ELF-1 (cell line): Measurements from ENCODE around the gene CUL1.
A peak's percentile ranks its signal among the peaks of the same experiment; 100 is the strongest.

Source experiments
- DNase-seq: peaks from one replicate; pipeline ENCODE4 v3.0.0-alpha.2; 2016; ENCODE audit warnings: low read depth, low spot score

Gene CUL1

DNA sequence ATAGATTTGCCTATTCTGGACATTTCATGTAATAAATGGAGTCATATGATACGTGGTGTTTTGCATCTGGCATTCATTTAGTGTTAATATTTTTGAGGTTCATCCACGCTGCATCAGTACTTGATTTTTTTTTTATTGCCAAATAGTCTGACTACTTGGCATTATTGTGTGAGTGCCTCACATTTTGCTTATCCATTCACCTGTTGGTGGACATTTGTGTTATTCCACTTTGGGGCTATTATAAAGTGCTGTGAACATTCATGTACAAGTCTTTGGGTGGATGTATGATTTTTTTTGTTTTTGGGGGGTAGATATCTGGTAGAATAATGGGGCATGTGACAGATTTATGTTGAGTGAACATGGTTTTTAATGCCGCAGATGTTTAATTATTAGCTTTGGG is 19.7 kb downstream of the CUL1 start:
- DNase-seq: no peak

DNA sequence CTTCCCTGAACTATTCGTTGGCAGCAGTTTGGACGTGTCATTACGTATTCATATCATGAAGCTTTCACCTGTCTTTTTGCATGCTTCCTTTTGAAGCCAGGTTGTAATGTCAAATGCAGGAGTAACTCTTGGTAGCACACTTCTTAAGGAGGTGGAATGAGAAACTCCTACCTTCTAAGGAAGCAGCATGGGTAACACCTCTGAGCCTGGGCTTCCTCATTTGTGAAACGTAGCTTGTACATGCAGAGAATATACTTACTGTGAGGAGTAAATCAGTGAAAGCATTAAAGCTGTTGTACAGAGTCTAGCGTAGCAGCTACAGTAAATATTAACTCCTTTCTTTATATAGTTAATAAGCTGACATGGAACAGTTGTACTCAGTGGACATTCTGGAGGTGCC is 21.1 kb downstream of the CUL1 start:
- no peak for DNase-seq

DNA sequence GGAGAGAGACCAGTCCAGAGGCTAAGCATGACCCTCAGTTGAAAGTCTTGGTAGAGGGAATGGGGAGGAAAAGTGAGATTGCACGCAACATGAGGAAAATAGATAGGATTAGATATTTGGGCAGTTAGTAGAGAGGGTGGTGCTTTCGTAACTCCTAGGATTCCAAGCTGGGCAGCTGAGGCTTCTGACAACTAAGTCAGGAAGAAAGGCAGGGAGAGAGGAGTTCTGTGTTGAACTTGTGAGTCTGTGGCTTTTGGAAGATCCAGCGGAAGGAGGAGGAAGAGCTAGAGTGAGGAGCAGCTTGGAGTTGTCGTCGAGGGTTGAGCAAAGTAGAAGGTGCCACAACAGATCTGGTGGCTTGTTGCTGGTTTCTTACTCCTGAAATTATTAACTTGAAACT is 21.8 kb downstream of the CUL1 start:
- no peak for DNase-seq

DNA sequence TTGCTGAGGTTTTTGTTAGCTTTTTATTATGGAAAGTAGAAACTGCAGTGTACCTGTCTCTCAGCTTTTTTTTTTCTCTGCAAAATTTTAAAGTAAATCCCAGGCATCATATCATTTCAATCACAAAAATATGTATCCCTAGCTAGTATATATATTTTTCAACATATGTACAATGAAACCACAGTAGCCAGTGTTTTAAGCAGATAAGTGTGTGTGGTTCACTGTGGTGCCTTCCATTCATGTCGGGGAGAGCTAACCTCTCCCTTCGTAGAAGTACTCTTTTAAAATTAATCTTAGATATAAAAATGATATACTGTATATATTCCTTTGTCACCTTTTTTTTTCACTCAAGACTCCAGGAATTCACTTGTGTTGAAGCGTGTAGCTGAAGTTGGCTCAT is 22.7 kb downstream of the CUL1 start:
- no peak for DNase-seq

DNA sequence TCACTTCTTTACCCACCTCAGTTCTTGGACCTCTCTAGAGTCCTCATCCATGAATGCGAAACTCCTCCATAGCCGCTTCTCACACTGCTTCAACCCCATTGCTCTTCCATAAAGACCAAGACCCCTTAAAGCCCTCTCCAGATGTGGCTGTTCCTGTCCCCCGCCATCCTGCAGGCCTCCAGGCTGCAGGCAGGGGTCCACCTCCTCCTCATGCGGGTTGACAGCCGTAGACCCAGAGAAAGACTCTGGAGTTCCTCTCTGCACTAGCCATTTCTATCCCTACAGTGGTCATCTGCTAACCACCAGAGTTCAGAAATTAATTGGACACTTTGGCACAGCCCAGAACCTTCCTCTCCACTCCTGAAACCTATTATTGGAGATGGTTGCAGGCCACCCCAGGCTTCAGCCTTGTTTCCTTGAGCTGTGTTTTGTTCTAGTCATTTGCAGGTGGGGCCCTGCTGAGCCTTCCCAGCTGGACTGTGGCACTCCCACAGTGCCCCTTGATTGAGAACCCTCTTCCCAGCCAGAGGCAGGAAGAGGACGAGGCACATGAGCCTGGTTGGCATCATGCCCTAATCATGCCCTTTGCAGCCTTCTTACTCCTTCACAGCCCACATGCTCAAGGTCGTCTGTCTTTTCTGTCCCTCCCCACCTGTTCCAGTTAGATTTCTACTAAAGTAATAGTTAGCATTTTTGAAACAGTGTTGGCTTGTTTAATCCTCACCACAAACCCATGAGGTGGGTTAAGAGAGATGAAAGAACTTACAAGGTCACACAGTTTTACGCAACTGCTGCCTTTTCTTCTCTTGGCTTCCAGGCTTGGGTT is 23.9 kb downstream of the CUL1 start:
- DNase-seq: no peak

DNA sequence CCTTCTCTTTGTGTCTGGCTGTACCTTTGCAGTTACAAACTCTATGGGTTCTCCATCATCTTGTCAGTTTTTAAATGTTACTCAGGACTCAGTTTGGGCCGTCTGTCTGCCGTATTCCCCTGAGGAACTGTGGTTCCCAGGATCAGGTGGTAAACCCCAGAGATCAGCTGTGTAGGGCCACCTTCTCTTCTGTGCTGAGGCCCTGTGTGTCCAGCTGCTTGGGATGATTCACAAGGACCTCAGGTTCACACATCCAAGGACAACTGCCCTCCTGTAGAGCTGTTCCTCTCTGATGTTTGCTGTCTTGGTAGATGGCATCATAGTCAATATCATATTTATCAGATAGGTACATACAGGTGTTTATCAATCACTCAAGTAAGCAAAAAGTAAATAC is 24.5 kb downstream of the CUL1 start:
- no peak for DNase-seq

DNA sequence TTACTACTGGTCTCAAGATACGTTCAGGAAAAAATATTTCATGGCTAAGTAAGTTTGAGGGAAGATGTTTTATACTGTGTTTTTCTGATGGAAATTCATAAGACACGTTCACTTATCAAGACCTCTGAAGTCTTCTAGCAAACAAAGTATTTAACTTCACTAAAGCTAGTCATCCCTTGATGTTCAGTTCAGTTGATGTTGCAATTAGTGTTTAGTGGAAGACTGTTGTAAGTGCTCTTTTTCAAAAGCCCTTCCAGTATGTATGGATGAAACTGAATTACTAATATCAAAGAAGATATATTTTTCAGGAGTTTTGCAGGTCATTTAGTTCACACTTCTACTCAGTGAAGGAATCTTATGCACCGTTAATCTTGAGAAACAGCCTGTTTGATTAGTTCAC is 25.1 kb downstream of the CUL1 start:
- no peak for DNase-seq

DNA sequence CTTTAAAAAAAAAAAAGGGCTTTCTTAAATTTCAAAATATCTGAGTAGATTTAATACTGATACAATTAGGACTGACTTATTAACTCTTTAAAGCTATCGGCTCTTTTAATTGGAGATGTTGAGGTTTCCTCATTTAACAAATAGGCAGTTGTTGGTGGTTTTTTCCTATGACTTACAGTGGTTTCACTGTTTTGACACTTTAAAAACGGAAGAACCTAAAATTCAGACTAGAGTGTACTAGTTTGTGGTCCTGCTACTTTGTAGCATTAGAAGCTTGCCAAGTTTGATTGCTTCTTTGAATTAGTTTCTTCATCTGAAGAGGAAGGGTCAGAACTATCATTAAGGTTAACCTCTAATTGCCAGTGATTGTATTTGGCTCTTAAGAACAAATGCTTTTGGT is 27.7 kb downstream of the CUL1 start:
- DNase-seq: no peak

DNA sequence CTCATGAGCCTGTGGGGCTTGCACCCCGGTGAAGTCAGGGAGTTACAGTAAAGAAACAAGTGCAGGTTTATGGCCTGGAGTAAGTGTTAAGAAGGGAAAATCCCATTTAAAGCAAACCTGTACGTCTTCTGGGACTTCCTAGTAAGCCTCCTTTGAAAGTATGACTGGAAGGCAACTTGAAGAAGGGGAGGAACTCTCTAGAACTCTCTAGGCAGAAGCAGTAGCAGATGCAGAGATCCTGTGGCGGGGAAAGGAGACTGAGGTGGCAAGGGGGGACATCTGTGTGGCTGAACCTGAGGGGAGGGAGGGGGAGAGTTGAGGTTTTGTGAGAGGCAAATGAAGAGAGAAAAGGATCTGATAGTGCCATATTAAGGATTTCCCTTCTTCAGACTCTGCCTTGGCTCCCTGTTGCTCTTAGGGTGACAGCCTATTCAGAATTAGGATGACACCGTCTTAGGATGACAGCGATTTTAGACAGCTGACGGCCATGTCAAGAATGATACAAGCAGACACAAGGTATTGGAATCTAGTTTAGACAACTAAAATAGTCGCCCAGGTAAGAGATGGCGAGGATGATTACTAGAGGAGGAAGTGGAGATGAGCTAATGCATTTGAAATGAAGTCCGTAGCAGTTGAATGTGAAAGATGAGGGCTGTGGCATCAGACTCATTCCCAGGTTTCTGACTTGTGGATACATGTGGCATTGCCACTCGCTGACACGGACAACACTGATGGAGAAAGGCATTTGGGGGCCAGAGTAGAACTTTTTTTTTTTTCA is 29.0 kb downstream of the CUL1 start:
- DNase-seq: no peak

DNA sequence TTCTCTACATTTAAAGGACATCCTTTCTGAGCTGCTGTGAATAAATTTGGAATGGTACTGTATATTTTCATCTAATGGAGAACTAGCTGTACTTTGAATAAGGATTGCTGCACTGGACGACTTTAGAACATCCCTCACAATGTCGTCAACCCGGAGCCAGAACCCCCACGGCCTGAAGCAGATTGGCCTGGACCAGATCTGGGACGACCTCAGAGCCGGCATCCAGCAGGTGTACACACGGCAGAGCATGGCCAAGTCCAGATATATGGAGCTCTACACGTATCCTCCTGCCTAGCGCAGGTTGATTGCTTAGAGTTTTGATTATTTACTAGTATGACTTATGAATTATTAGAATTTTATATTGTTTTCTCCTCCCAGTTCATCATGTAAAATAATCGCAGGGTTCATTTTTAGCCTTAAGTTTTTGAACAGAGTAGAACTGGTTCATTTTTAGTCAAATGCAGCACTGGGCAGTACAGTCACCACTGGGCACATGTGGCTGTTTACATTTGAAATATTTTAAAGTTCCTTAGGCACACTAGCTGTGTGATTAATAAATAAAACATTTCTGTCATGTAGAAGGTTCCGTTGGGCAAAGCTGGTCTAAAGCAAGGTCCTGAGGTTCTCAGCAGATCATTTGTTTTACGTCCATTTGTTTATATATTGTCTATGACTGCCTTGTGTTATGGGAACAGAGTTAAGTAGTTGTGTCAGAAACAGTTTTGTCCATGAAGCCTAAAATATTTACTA is 31.5 kb downstream of the CUL1 start:
- no peak for DNase-seq

DNA sequence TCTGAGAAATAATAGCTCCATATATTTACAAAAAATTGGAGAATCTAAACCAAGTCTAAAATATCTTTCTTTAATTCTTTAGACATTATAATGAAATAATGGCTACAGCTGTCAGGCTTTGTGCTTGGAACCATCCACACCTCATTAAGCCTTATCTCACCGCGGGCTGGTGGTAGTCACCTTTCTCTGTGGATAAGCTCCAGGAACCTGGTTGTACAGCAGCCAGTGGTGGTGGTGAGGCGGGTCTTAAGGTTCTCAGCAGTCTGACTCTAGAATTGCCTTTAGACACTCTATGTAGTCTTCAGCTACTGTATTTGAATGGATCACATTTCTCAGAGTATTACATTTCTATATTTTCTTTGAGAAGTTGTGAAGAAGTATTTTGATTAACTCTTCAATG is 34.2 kb downstream of the CUL1 start:
- DNase-seq: no peak

DNA sequence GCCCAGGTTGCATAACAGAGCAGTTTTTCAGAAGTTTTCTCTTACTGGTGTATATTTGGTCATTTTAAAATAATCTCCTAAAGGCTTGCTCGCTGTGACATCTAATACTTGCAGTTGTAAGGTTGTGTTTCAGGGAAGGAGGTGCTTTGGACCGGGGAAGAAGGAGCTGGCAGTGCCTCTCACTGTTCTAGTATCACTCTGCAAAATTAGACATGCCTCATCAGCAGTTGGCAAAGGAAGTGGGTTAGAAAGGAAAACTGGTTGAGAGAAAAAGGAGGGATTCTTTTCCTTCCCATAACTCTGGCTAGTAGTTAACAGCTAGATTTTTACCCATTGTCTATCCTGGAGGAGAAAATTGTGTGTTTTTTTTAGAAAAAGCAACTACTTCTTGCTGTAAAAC is 34.8 kb downstream of the CUL1 start:
- no peak for DNase-seq

DNA sequence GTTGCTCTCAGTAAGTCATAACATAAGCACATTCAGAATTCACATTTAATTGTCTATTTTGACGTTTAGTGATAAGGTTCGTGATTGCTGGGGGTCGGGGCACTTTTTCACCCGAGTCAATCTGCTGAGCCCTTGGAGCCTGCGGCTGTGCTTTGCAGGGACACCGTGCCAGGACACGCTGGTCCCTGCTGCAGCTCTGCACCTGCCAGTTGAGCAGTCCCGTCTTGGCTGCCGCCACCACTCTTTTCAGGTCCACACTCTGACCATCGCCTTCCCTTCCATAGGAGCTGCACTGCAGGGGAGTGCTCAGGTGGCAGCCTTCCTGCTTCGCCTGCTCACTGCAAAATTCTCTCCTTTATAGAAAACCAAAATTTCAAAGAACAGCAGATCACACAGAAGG is 36.4 kb downstream of the CUL1 start:
- no peak for DNase-seq

DNA sequence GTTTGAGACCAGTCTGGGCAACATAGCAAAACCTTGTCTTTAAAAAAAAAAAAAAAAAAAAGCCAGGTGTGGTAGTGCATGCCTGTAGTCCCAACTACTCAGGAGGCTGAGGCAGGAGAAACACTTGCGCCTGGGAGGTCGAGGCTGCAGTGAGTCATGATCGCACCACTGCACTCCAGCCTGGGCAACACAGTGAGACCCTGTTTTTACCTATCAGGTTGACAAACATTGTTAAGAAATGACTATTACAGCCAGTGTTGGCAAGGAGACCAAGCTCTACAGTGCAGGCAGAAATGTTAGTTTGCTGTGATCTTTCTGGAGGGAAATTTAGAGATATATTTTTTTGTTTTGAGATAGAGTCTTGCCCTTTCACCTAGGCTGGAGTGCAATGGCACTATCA is 37.3 kb downstream of the CUL1 start:
- DNase-seq: no peak

DNA sequence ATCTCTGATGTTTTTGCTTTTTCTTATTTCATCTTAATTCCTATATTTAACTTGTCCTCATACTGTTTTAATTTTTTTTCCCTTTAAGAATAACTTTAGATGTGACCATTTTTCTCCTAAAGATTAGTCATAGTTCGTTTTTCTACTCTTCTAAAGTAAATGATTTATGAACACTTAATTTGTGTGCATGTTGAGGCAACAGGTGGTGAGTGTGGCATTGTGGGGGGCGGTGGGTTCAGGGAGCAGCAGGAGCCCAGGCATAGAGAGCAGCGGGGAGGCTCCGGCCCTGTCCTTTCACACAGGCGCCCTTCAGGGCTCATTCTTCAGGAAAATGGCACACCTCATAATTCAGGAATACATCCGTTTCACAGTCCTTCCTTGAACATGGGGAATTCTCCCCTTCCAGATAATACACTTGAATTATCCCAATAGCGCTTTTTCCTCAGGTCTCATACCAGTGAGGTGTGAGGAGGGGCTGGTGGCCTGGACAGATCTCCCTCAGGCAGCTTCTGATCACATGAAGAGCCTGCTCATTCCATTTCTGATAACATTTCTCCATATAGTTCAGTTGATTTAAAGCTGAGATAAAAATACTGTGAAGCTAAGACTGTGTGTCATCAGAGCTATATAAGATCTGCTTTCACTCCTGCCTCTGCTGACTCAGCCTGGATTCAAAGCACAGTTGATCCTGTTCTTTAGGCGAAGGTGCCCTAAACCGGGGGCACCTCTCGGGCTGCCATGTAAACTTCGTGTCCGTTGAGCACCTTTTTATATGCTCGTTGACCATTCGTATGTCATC is 40.2 kb downstream of the CUL1 start:
- DNase-seq: no peak

DNA sequence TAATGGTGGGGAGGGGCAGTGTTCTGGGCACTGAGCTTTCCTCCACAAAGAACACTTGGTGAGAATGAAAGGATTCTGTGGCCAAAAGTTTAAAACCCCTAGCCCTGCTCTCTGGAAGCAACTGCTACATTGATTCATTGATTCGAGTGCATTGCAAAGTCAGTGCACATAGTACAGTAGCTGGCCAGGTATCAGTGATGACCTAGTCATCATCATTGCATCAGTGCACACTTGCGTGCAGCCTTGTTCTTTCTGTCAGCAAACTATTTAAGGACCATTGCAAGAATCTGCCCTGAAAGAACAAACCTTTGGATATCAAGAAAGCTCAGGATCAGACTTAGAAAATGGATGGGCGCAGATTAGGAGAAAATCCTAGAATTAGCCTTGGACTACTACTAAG is 47.4 kb downstream of the CUL1 start:
- DNase-seq: no peak

DNA sequence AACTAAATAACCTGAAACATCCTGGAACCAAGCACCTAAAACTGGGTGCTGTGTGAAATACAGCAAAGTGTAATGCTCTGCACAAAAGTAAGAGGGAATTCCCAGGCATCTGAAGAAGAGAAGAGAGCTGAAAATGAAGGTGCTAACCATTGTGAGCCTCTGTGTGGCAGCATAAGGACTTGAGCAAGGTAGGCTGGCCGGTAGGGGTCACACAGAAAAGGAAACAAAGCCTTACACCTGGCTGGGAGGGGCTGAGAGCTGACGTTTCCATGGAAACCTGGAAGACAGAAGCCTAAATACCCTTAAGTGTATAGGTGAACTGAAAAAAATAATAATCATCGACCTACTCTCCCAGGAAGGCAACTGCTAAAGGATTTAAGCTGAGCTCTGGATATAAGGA is 48.6 kb downstream of the CUL1 start:
- DNase-seq: peak; percentile 86

DNA sequence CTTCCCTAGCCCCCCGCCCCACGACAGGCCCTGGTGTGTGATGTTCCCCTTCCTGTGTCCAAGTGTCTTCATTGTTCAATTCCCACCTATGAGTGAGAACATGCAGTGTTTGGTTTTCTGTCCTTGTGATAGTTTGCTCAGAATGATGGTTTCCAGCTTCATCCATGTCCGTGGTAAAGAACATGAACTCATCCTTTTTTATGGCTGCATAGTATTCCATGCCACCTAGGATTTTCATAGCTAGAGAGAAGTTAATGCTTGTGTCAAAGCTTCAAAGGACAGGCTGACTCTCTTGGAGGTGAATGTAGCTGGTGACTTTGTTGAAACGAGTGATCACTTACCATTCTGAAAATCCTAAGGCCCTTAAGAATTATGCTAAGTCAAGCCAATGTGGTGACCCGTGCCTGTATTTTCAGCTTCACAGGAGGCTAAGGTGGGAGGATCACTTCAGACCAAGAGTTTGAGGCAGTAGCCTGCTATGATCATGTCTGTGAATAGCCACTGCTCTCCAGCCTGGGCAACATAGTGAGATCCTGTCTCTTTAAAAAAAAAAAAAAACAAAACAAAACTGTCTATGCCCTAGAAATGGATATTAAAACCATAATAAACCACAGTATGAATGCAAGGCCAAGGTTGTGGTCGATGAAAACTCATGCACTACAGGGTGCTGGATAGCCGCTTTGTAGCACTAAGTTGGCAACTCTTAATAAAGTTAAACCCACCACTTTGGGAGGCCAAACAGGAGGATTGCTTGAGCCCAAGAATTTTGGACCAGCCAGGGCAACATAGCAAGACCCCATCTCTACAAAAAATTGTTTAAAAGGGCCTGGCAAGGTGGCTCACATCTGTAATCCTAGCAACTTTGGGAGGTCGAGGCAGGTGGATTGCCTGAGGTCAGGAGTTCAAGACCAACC is 52.0 kb downstream of the CUL1 start:
- DNase-seq: no peak

DNA sequence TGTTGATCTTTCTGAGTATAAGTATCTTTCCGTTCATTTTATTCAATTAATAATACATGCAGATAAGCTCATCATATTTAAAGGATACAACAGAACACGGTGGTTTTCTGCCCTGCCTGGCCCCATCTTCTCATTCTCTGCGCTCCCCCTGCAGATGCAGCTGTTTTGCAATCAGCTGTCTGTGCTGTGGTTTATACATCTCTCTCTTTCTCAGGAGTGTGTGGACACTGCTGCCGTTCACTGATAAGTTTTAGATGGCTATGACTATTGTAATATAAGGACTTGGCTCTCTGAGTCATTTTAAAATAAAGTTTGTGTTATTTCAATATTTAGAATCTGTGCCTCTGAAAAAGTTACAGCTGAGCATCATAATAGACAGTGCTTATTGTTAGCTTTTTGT is 54.5 kb downstream of the CUL1 start:
- no peak for DNase-seq

DNA sequence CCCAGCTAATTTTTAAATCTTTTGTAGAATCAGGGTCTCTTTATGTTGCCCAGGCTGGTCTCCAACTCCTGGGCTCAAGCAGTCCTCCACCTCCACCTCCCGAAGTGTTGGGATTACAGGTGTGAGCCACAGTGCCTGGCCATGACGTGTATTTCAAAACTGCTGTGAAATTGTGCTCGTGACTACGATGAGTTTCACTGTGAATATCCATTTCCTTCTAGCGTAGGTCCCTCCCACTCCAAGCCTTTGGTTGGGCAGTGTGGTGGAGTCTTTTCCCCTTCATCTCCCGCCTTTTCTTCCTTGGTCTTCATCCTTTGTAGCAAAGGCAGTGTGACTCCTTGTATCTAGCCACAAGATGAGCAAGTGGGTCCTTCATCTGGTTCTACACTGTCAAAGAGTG is 56.2 kb downstream of the CUL1 start:
- no peak for DNase-seq
